ENCODE results near the gene MCRIP1.
"Not testable (repeated sequence)": the region's sequence is repeated elsewhere in the genome, so short reads cannot be mapped to it uniquely, and the experiment has no call there.

The MCRIP1 gene

DNA sequence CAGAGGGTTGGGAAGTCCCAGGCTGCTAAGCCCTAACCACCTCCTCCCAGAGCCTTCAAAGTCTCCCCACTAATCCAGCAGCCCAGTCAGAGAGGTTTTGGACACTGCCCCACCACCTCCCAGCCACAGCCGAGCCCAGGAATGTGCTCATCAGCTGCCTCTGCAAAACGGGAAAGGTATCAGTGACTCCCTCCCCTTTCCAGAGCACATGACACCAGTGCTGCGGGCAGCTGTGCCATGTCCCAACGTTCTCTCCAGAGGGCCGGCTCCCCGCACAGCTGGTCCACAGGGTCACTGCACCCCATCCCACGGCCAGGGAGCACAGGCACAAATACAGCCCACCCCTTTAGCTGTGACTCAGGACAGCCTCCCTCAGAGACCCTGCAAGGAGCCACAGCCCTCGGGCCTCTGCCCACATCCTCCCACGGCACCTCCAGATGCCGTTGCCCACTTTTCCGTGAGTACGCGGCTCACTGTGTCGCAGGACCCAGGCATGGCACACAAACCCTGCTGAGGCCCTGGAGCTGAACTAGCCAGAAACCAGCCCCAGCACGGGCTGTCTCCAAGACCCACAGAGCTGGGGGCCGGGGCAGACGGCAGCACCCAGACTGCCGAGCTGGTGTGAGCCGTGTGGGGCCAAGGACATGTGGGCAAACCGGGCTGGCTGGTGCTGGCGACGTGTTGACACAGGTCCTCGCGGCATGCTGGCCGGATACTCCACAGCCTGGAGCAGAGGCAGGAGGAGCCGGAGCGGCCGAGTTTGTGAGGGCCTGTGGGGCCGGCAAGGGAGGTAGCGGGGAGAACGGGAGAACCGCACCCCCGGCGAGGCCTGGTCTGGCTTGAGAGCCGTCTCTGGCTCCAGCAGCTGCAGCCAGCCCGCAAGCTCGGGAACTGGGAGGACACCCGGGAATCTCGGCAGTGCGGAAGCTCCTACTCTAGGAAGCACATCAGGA, 8.0 kb upstream of the MCRIP1 start:
- DNase-seq = no peak

DNA sequence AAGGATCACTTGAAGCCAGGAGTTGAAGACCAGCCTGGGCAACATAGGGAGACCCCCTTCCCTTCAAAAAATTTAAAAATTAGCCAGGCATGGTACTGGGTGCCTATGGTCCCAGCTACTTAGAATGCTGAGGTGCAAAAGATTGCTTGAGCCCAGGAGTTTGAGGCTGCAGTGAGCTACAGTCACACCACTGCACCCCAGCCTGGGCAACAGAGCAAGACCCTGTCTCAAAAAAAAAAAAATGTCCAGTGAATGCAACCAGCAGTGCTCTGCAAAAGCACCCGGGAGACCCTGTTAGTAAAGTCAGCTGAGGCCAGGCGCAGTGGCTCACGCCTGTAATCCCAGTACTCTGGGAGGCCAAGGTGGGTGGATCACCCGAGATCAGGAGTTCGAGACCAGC, 7.0 kb upstream of the MCRIP1 start:
- DNase-seq = not testable (repeated sequence)

DNA sequence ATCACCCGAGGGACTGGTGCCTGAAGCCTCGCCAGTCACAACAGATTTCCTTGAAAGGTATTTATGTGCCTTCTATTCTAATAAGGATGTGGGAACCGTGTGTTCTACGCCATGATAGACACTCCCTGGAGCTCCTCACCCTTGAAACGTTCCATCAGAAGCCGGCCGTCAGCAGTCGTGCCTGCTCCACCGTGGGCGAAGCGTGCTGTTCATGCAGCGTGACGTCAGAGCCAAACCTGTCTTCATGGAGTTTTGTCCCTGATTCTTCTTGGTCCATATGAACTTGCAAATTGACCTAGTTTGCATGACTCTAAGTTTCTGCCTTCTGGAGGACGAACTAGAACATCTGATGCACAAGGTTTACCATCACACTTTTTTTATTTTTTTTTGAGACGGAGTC, 6.2 kb upstream of the MCRIP1 start:
- no peak for DNase-seq

DNA sequence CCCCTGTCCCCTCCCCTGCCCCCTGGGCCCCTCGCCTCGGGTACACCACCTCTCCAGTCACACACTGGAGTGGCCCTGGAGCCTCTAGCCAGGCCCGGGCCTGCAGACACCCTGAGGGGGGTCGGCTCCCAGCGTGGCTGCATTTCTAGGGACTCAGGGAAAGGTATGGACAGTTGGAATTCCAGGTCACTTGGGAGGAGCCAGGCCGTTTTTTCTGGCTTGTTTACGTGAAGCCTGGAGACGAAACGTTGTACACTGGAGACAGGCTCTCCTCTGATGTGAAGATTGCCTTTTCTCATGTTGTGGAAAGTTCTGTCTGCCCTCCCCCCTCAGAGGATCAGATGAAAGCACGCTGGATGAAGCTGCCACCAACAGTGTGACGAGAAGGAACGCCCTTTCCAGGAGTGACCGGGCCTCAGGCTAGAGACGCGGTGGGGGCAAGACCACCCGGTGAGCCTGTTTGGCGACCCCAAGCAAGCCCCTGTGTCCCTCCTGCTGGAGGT, 5.7 kb upstream of the MCRIP1 start:
- no peak for DNase-seq

DNA sequence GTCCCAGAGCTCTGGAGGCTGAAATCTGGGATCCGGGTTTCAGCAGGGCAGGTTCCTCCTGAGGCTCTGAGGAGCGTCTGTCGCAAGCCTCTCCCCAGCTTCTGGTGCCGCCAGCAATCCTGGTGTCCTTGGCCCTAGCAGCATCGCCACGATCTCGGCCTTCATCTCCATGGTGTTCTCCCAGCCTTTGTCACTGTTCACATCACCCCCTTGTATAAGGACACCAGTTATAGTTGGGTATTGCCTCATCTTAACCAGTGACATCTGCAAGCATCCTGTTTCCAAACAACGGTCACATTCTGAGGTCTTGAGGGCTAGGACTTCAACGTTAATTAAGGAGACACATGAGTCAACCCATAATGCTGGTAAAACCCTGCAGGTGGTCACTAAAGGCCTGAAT, 4.5 kb upstream of the MCRIP1 start:
- DNase-seq = no peak

DNA sequence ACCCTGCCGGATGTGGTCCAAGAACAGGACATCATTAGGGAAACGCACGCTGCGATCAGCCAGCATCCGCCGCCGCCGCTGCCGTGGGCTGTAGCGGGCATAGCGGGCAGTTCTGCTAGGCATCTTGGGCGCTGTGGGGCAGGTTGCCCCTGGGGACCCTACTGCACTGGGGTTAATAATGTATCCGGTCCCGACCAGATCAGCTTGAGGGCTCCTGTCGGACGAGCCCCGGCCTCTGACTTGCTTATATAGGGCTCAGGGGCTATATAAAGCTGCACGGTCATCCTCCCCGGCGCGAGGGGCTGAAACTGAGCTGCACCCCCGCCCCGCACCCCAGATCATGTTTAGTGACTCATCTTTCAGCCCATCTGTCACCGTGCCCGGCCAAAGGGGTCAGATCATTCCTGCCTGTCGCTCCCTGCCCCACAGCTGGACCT, 1.8 kb upstream of the MCRIP1 start, which contains the start of gene PPP1R27:
Gene PPP1R27 (minus strand): TSS at position 220 of the 437 bp plus-strand sequence. CDS start 97 bp downstream, at position 123.
- no peak for DNase-seq

DNA sequence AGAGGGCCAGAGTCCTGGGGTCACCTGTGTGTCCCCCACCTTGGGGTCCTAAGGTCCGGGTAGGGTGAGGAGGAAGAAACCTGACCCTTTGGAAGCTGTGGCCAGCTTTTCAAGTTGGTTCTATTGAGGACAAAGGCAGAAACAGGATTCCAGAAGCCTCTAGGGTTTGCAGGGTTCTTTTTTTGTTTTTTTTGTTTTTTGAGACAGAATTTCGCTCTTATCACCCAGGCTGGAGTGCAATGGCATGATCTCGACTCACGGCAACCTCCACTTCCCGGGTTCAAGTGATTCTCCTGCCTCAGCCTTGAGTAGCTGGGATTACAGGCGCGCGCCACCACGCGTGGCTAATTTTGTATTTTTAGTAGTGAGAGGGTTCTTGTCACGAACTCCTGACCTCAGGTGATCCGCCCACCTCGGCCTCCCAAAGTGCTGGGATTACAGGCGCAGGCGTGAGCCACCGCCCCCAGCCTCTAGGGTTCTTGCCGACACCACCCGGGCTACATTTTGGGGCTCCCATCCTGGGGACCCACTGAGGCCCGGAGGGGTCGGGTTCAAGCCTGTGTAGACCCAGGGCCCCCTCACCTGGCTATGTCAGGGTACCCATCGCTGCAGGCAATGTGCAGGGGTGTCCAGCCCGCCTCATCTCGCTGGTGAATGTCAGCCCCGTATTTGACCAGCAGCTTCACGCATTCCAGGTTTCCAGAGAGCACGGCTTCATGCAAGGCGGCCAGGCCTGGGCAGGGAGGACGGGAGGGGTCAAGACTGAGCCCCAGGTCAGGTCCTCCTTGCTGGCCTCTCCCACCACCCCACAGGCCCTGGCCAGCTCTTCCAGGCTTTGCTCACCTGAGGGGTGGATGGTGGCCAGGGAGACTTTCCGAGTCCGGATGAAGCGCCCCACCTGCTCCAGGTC, 1.1 kb upstream of the MCRIP1 start:
- DNase-seq = no peak

DNA sequence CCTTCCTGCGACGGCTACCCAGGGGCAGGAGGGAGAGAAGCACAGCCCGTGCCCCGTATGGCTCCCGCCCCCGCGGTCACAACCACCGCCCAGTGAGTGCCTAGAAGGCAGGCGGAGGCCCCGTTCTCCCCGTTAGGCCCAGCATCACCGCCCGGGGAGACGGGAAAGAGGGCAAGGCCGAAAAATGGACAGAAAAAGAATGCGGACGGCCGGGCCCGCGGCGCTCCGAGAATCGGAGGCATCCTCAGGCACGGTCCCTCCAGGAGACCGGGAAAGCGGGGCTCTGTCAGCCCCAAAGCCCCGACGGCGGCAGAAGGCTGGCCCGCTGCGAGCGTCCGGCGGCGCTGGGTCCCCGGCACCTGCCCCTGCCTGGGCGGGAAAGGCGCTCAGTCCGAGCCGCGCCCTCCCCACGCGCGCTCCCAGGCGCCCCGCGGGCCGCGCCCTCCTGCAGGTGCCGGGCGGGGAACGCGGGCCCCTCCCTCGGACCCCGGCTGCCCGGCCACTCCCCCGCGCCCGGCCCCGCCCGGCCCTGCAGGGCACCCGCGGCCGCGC, 407 bp downstream of the MCRIP1 start:
- DNase-seq = no peak

DNA sequence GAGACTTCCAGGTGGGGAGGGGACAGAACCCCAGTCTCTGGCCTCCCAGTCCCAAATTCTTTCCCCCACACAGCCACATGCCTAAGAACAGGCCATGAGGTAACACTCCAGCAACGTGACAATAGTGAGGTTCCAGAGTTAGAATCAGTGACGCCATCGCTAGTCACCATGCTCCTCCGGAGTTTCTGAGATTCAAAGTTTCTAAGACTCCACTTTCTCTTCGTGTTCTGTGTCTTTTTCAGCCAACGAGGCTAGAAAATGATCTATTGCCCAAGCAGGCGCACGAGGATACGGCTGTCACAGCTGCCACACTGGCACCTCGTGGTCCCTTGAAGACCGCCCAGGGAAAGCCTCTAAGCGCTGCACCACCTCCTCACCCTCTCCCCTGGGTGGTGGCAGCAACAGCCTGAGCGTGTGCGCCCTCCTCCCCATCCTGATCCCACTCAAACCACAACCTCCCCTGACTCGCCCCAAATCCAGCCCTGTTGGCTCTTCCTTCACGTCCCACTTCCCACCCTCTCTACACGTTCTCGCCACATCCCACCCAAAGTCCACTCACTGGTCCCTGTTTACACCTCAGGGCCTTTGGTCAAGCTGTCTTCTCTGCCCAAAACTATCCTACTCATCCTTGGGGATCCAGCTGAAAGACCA, 1.0 kb downstream of the MCRIP1 start:
- no peak for DNase-seq

DNA sequence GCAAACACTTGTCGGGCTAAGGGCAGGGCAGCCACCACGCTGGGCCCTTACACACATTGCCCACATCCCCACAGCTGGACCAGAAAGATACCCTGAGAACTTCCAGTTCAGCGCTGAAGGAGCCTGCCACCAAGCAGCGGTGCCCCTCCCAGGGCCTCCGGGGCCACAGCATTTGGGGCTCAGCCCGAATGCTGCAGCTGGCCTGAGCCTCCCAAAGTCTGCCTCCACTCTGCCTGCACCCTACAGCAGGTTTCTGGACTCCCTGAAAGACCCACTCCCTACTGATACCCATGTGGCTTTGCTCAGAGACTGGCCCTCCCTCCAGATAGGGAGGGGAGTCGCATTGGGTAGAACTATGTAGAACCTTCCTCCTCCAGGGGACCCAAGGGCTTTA, 1.5 kb downstream of the MCRIP1 start:
- DNase-seq = no peak

DNA sequence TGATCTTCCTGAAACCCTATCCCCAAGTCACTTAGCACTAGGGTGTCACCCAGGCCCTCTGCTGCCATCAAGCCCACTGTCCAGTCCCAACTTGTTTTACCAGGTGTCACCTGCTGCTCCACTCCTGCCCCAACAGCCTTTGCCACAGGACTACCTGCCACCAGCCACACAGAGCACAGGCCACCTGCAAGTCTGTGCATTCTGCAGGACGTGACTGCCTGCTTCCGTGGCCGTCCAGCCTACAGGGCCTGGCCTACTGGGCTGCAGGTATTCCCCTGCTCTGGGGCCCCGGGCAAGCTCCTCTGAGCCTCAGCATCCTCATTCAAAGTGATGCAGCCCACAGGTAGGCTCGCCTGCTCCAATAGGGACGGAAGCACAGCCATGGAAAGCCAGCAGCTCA, 3.2 kb downstream of the MCRIP1 start:
- DNase-seq = no peak

DNA sequence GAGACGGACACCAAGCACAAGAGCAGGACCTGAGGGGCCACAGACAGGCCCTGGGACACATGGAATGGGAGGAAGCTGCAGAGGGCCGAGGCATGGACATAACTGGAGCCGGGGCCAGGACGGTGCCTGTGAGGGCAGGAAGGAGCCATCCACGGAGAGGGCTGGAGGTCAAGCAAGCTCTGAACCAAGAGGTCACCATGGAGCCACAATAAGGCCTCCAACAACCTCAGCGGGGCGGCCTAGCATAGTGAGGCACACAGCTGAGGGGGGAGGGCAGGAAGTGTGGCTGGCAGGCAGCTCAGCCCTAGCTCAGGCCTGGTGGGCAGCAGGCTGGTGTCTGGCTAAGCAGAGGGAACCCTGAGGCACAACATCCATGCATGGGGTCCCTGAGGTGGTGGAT, 4.4 kb downstream of the MCRIP1 start:
- DNase-seq = no peak

DNA sequence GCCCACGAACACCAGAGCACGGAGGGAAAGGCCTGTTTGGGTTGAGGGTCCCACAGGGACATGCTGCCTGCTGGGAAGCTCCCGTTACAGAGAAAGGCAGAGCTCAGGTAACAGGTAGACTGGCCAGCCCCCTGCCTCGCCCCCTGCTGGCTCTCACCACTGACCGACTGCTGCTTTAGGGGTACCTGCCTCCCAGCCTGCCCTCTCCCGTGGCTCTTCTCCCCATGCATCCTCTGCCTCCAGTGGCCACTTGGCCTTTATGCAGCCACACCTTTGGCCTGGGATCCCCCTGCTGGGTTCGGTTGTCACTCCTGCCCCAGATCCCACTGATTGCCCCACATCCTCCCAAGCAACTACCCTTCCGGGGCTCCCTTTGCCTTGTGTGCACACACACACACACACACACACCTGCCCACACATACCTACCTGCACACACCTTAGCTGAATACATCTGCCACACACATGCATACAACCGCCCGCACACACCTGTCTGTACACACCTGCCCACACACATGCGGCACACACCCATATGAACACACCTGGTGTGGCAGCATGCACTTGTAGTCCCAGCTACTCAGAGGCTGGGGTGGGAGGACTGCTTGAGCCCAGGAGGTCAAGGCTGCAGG, 7.1 kb downstream of the MCRIP1 start:
- no peak for DNase-seq

DNA sequence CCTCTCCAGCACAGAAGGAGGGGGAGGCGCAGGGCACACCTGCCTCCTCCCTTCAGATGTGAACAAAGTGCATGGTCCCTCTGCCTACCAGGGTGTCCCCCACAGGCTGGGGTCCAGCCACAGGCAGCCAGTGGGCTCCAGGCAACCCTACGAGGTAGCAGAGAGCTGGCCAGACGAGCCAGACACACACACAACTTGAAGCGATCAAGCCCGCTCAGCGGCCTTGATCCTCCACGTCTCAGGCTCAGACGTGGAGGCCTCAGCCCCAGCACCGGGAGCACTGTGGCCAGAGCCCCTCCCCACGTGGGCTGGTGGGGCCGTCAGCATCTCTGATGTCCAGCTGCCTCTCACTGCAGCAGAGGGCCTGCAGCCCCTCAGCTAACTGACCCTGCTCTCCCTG, 8.5 kb downstream of the MCRIP1 start:
- no peak for DNase-seq

DNA sequence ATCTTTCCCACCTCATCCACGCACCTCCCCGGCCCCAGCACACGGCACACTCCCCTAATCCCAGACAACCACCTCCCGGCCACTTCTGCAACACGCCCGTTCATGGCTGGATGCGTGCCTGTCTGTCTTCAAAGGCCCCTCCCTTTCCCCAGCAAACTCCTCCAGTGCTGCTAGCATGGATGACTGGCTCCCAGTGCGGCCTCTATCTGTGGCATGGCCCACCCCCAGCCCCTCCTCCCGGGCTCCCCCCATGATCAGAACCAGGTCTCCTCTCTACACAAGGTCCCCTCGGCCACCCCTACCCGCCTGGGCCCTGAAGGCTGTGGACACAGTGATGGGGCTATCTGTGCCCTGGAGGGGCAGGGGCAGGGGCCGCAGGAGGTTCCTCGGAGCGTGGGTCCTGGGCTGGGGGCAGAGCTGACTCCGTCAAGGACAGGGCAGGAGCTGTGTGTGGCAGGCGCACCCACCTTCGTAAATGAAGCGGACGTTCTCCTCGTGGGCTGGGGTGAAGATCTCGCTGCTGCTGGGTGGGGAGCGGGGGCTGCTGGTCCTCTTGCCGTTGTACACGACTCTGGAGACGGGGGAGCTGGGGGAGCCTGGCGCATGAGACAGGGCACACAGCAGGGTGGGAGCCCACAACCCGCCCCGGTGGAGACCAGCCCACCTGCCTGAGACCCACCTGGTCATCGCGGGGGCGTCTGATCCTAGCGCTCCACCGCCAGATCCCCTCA, 9.1 kb downstream of the MCRIP1 start:
- no peak for DNase-seq

DNA sequence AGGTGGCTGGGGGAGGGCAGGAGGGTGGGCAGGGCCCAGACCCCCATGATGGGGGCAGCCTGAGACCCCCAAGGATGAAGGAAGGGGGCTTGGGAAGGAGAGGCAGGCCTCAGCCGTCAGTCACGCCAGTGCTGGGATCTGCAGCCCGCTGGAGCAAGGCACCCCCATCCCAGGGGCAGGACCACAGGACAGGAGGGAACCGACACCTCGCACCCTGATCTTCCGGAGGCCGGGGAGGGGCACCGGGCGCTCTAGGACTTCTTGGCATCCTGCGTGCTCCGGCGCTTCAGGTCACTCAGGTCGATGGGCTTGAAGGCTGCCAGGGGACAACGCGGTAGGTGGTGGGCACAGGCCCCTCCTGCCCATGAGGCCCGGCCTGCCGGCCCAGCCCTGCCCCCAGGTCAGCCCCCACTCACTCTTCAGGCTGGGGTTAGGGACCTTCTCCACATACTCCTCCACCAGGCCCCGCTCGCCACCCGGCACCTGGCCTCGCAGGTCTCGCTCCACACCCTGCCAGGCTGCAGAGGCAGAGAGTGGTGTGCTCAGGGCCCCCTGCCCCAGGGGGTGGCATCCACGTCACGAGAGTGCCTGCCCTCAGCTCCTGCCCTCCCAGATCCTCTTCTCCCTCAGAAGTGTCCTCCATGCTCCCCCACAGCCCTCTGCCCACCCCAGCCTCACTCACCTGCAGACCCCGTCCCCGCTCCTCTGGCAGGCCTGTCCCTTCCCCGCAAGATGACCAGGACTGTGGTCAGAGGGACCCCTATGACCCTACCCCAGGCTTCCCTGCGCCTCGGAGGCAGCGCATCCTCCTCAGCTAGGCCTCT, 9.9 kb downstream of the MCRIP1 start:
- DNase-seq = no peak

DNA sequence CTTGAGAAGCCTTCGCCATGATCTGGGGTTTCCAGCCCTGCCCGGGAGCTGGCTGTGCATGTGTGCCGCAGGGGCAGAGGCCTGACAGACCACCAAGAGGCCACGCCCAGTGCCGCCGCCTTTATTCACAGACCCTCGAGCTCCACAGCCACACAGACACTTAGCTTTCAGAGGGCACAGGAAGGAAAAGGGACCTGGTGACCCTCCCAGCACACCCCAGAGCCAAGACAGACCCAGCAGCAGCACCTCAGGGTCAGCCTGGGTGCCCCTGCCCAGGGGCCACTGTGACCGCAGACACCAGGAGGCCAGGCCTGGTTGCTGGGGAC, 10.8 kb downstream of the MCRIP1 start:
- DNase-seq = no peak

DNA sequence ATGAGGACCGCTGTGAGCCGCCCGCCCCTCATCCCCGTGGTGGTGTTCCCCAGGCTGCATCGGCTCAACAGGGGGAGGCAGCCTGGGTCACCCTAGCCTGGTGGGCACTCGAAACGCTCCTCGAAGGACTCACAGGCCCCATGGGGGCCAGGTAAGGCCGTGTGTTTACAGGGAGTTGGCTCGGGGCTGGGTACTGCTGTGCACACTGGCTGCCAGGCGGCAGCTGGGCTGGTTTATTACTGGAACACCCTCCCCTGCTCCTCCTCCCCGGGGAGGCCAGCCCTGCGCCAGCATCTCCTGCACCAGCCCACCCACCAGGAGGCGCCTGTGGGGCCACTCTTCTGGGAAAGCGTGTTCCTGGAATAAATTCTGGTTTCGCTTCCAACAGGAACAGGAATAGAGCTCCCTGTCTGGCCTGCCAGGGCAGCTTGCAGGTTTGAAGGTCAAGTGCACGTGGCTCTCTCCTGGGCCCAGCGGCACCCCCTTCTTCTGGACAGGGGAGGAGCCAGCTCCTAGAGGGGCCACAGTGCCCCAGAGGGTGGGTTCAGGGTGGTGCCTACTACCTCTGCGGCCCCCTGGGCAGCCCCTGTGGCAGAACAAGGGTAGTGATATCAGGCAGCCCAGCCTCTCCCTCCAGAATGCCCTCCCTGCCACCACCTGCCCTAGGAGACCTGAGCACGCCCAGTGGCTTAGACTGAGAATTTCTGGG, 11.3 kb downstream of the MCRIP1 start:
- no peak for DNase-seq

DNA sequence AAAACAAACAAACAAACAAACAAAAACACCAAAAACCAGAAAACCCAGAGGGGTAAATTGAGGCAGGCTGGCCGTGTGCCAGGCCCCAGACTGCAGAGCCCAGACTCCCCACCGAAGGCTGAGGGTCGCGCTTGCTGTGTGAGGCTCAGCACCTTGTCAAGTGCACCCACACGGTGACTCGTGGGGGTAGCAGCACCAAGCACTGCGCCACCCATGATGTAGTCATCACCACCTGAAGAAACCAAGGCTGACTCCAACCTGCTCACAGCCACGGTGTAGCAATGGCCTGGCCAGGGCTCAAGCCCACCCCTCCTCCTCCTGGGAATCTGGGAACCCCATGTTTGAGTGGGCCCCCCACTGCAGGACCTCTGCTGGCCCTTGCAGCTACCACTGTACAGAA, 11.9 kb downstream of the MCRIP1 start:
- no peak for DNase-seq

DNA sequence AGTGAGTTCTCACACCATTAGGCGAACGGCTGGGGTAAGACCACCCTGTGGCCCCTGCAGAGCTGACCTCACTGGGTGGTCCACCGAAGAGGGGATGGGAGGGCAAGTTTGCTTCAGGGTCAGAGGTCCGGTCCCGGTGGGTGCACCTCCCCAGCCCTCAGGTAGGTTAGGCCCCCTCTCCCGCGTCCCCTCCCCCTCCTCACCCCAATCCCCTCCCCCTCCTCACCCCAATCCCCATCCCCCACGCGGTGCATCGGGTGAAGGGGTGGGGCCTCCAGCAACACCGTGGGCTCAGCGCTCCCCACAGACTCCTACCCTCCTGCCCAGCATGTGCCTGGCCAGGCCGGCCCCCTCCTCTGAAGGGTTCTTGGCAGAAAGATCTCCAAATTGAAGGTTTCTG, 13.4 kb downstream of the MCRIP1 start:
- no peak for DNase-seq
